Spleen (tissue), 7 donors: ENCODE measurements around the gene TMEM121.

Experiments
- POLR2A ChIP-seq, 3 donors: fragments of 450-650 bp; IDR thresholded peaks; one replicate each; pipeline ENCODE4 v1.5.1; 2017; ENCODE audit warnings: antibody characterized with exemption in 3 of 3, mild to moderate bottlenecking in 1 of 3
- POLR2AphosphoS5 ChIP-seq, 3 donors: sonication (generic); formaldehyde crosslinking; IDR thresholded peaks; one replicate each; pipeline ENCODE4 v1.5.1; 2017; ENCODE audit warnings: antibody characterized with exemption in 3 of 3
- TF ChIP-seq, protein P1 (sequence below), 11 experiments: fragments of 200-600 bp in 7 of 11; fragments of 450-650 bp in 4 of 11; sonication (generic) in 4 of 11; IDR thresholded peaks in 8 of 11; conservative IDR thresholded peaks in 3 of 11; 1 replicate in 7 of 11; 2 replicates in 4 of 11; pipeline versions ENCODE4 v1.4.0 to v1.8.0; 2016 to 2021; ENCODE audit warnings: antibody characterized with exemption in 11 of 11, inconsistent platforms in 4 of 11, mild to moderate bottlenecking in 1 of 11
- donor health status: DM: no; HTN: no; CAD: no; lungs with moderate emphysema.
- donor health status: DM: no; HTN: no; CAD: no.
- donor health status: DM: no; HTN: no; CAD: no.

DNA sequence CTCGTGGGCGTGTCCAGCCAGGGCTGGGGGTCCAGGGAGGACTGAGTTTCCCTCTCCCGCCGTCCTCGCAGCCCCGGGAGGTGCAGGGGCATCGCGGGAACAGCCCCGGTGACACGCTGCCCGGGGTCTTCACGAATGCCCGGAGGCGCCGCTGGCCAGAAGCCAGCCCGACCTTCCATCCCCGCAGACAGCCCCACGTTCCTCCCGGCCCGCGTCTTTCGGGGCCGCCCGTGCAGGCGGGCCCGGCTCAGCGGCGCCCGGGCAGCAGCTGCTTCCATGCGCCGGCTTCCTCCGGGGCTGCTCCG is 36.2 kb upstream of the TMEM121 start:
- TF ChIP-seq, protein P1, sequence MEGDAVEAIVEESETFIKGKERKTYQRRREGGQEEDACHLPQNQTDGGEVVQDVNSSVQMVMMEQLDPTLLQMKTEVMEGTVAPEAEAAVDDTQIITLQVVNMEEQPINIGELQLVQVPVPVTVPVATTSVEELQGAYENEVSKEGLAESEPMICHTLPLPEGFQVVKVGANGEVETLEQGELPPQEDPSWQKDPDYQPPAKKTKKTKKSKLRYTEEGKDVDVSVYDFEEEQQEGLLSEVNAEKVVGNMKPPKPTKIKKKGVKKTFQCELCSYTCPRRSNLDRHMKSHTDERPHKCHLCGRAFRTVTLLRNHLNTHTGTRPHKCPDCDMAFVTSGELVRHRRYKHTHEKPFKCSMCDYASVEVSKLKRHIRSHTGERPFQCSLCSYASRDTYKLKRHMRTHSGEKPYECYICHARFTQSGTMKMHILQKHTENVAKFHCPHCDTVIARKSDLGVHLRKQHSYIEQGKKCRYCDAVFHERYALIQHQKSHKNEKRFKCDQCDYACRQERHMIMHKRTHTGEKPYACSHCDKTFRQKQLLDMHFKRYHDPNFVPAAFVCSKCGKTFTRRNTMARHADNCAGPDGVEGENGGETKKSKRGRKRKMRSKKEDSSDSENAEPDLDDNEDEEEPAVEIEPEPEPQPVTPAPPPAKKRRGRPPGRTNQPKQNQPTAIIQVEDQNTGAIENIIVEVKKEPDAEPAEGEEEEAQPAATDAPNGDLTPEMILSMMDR (IDR thresholded peaks at IDR 0.05 in 8 of 11, conservative IDR thresholded peaks at IDR 0.05 in 3 of 11) = no peak
- TF ChIP-seq POLR2AphosphoS5 (IDR thresholded peaks at IDR 0.05) (no peak), POLR2A (IDR thresholded peaks at IDR 0.05) (no peak)
